Tibial artery (tissue), 4 donors: Measurements from ENCODE around the gene SRSF12.
"Not testable (repeated sequence)": the region's sequence is repeated elsewhere in the genome, so short reads cannot be mapped to it uniquely, and the experiment has no call there.

Experiments
- DNase-seq, 2 donors: peaks; one replicate each; pipeline ENCODE4 v3.0.0-alpha.2; 2019
- H3K27ac ChIP-seq, 2 donors: fragments of 200-600 bp; sonication (generic) in 1 of 2; 1 replicate in 1 of 2; 2 replicates in 1 of 2; pipeline ENCODE4 v1.5.1; 2018 to 2019; ENCODE audit warnings: mild to moderate bottlenecking in 1 of 2
- H3K27me3 ChIP-seq, 2 donors: fragments of 200-600 bp; sonication (generic) in 1 of 2; one replicate each; pipeline versions ENCODE4 v1.5.1 to v1.6.0; 2016 to 2019
- H3K36me3 ChIP-seq, 3 donors: fragments of 200-600 bp; sonication (generic) in 2 of 3; one replicate each; pipeline ENCODE4 v1.5.1; 2016 to 2019; ENCODE audit warnings: mild to moderate bottlenecking in 2 of 3
- H3K4me1 ChIP-seq, 4 donors: fragments of 200-600 bp; sonication (generic) in 2 of 4; 1 replicate in 3 of 4; 2 replicates in 1 of 4; pipeline ENCODE4 v1.5.1; 2016 to 2019
- H3K4me3 ChIP-seq, 2 donors: fragments of 200-600 bp; sonication (generic) in 1 of 2; 1 replicate in 1 of 2; 2 replicates in 1 of 2; pipeline ENCODE4 v1.5.1; 2018 to 2019; ENCODE audit warnings: mild to moderate bottlenecking in 2 of 2
- H3K9me3 ChIP-seq, 3 donors: fragments of 200-600 bp; sonication (generic) in 1 of 3; one replicate each; pipeline ENCODE4 v1.5.1; 2016 to 2019
- intact Hi-C: fragments of 100-400 bp; cut with DNase I; formaldehyde crosslinking; loops from one replicate; pipeline ENCODE4 v1.15.0; 2023; ENCODE audit warnings: low total_unique reads
- TF ChIP-seq, protein P1 (sequence below), 2 experiments: fragments of 200-600 bp in 1 of 2; fragments of 450-650 bp in 1 of 2; IDR thresholded peaks; one replicate each; pipeline ENCODE4 v1.5.1; 2017 to 2019; ENCODE audit warnings: antibody characterized with exemption in 2 of 2, mild to moderate bottlenecking in 1 of 2, moderate library complexity in 1 of 2

Gene SRSF12

GRCh38 chr6:89068695-89069094, 49.2 kb downstream of the SRSF12 start:
- no peak for DNase-seq
- intact Hi-C loops = no loop called here
- Histone ChIP-seq H3K27ac (no peak overlapping the region), H3K4me3 (no peak overlapping the region), H3K27me3 (no peaks in the 10 kb centered on the region), H3K36me3 (no peaks in the 10 kb centered on the region), H3K9me3 (no peaks in the 10 kb centered on the region), H3K4me1 (no peaks in the 10 kb centered on the region)
- TF ChIP-seq, protein P1, sequence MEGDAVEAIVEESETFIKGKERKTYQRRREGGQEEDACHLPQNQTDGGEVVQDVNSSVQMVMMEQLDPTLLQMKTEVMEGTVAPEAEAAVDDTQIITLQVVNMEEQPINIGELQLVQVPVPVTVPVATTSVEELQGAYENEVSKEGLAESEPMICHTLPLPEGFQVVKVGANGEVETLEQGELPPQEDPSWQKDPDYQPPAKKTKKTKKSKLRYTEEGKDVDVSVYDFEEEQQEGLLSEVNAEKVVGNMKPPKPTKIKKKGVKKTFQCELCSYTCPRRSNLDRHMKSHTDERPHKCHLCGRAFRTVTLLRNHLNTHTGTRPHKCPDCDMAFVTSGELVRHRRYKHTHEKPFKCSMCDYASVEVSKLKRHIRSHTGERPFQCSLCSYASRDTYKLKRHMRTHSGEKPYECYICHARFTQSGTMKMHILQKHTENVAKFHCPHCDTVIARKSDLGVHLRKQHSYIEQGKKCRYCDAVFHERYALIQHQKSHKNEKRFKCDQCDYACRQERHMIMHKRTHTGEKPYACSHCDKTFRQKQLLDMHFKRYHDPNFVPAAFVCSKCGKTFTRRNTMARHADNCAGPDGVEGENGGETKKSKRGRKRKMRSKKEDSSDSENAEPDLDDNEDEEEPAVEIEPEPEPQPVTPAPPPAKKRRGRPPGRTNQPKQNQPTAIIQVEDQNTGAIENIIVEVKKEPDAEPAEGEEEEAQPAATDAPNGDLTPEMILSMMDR (IDR thresholded peaks at IDR 0.05) = no peak

DNA sequence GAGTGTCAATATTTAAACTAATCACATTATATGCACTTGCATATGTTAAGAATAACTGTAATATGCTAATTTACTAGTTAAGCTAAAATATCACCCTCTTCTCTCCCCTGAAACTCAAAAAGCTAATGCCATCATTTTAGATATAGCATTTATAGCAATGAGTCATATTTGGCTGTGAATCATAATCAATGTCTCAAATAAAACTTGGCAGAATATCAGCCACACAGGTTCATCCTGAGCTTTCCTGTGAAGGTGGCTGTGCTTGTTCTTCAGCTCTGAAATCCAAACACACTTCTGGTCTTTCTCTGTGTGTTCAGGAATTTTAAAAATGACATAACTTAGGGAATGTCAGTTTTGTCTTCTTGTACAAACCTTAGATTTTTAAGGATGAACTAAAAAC, 50.1 kb downstream of the SRSF12 start:
- no peaks in the 10 kb centered on the region for H3K36me3 ChIP-seq
- H3K27me3 ChIP-seq = no peaks in the 10 kb centered on the region
- TF ChIP-seq, protein P1 (IDR thresholded peaks at IDR 0.05) = no peak
- H3K4me1 ChIP-seq = no peaks in the 10 kb centered on the region
- intact Hi-C loops = no loop called here
- H3K27ac ChIP-seq = no peak overlapping the region
- no peaks in the 10 kb centered on the region for H3K9me3 ChIP-seq
- DNase-seq = no peak
- H3K4me3 ChIP-seq = no peak overlapping the region

GRCh38 chr6:89066940-89067646, 50.8 kb downstream of the SRSF12 start:
- intact Hi-C loops = no loop called here
- no peak overlapping the region for H3K27ac ChIP-seq

DNA sequence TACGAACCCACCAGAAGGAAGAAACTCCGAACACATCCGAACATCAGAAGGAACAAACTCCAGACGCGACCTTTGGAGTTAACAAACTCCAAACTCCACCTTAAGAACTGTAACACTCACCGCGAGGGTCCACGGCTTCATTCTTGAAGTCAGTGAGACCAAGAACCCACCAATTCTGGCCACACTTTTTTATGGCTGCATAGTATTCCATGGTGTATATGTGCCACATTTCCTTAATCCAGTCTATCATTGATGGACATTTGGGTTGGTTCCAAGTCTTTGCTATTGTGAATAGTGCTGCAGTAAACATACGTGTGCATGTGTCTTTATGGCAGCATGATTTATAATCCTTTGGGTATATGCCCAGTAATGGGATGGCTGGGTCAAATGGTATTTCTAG, 51.8 kb downstream of the SRSF12 start:
- DNase-seq, H3K9me3 ChIP-seq, H3K4me1 ChIP-seq, H3K27ac ChIP-seq, intact Hi-C loops, H3K36me3 ChIP-seq, H3K4me3 ChIP-seq, H3K27me3 ChIP-seq: not testable (repeated sequence)

More at GRCh38 chr6:89066940-89067646, 50.8 kb downstream of the SRSF12 start:
- TF ChIP-seq, protein P1 (IDR thresholded peaks at IDR 0.05) = no peak
- no peaks in the 10 kb centered on the region for H3K4me1 ChIP-seq
- H3K4me3 ChIP-seq = no peak overlapping the region
- no peak for DNase-seq
- no peaks in the 10 kb centered on the region for H3K36me3 ChIP-seq
- no peaks in the 10 kb centered on the region for H3K27me3 ChIP-seq
- no peaks in the 10 kb centered on the region for H3K9me3 ChIP-seq

DNA sequence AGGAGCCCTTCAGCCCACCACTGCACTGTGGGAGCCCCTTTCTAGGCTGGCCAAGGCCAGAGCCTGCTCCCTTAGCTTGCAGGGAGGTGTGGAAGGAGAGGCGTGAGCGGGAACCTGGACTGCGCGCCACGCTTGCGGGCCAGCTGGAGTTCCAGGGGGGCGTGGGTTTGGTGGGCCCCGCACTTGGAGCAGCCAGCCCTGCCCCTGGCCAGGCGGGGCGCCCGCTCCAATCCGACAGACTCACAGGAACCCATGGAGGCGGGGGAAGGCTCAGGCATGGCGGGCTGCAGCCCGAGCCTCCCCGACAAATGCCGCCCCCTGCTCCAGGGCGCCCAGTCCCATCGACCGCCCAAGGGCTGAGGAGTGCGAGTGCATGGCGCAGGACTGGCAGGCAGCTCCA, 52.9 kb downstream of the SRSF12 start:
- H3K36me3 ChIP-seq, H3K4me1 ChIP-seq, intact Hi-C loops, H3K9me3 ChIP-seq, H3K27ac ChIP-seq, DNase-seq, H3K27me3 ChIP-seq, H3K4me3 ChIP-seq: not testable (repeated sequence)

DNA sequence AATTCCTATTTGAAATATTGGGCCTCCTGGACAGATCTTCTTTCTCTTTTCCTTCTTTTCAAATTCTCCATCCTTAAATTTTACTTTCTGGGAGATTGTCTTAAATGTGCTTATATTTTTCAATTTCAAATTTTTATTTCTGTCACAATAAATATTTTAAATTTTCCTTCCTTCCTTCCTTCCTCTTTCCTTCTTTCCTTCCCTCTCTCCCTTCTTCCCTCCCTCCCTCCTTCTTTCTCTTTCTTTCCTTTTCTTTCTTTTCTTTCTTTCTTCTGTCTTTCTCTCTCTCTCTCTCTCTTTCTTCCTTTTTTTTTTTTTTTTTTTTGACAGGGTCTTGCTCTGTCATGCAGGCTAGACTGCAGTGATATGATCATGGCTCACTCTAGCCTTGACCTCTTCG, 54.0 kb downstream of the SRSF12 start:
- H3K9me3 ChIP-seq = no peaks in the 10 kb centered on the region

More for the DNA sequence above, 54.0 kb downstream of the SRSF12 start:
- Histone ChIP-seq H3K27me3 (no peaks in the 10 kb centered on the region), H3K36me3 (no peaks in the 10 kb centered on the region), H3K27ac (no peak overlapping the region), H3K4me1 (no peaks in the 10 kb centered on the region), H3K4me3 (no peak overlapping the region)
- intact Hi-C loops = no loop called here
- TF ChIP-seq, protein P1 (IDR thresholded peaks at IDR 0.05) = no peak
- DNase-seq = no peak
